Cardiac septum (tissue), 1 donor: Measurements from ENCODE around the gene VIL1. TPM values are rescaled to one million over a fixed set of nuclear protein-coding genes. Genes with fewer than 3 reads are reported as not detected.

Experiments
- DNase-seq: peaks from one replicate; pipeline ENCODE4 v3.0.0-alpha.2; 2020; ENCODE audit warnings: low spot score
- intact Hi-C: fragments of 100-400 bp; cut with DNase I; formaldehyde crosslinking; loops from one replicate; pipeline ENCODE4 v1.14.0; 2022
- total RNA-seq: library from RNA; stranded (reverse); fragmentation: NEBNext Ultra II Directional; extraction: Animal tissue kit (Norgen Biotek cat#: 25700); gene quantifications from one replicate; pipeline ENCODE4 v1.2.1, GENCODE V29; 2021
- donor health status: DM: no; HTN: no; CAD: no.

The VIL1 gene
- total RNA-seq, 1 donor from 2014 or later = not detected

DNA sequence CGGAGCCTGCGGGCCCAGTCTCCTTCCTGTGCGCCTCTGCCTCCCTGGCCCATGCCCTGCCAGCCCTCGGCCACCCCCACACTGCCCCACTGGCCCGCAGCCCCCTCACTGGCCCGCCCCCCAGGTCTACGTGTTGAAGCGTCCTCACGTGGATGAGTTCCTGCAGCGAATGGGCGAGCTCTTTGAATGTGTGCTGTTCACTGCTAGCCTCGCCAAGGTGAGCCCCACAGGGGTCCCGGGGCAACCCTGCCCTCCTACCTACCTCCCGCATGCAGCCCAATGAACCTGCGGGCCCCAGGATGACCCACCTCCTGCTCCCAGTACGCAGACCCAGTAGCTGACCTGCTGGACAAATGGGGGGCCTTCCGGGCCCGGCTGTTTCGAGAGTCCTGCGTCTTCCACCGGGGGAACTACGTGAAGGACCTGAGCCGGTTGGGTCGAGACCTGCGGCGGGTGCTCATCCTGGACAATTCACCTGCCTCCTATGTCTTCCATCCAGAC is 16.0 kb upstream of the VIL1 start:
- no peak for DNase-seq
- intact Hi-C loops = loop anchor here (10.0 kb wide), 1 partner anchor 252 kb away; the partner anchor contains the start of genes BCS1L and ZNF142

- intact Hi-C loops = loop anchor here (10.0 kb wide), 1 partner anchor 251 kb away; the partner anchor contains the start of genes BCS1L and ZNF142
- DNase-seq = no peak
These were observed 15.1 kb upstream of the VIL1 start for GRCh38 chr2:218403810-218404209.

DNA sequence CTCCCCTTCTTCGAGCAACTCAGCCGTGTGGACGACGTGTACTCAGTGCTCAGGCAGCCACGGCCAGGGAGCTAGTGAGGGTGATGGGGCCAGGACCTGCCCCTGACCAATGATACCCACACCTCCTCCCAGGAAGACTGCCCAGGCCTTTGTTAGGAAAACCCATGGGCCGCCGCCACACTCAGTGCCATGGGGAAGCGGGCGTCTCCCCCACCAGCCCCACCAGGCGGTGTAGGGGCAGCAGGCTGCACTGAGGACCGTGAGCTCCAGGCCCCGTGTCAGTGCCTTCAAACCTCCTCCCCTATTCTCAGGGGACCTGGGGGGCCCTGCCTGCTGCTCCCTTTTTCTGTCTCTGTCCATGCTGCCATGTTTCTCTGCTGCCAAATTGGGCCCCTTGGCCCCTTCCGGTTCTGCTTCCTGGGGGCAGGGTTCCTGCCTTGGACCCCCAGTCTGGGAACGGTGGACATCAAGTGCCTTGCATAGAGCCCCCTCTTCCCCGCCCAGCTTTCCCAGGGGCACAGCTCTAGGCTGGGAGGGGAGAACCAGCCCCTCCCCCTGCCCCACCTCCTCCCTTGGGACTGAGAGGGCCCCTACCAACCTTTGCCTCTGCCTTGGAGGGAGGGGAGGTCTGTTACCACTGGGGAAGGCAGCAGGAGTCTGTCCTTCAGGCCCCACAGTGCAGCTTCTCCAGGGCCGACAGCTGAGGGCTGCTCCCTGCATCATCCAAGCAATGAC is 14.4 kb upstream of the VIL1 start:
- DNase-seq = no peak
- intact Hi-C loops = loop anchor here (10.0 kb wide), 1 partner anchor 250 kb away; the partner anchor contains the start of genes BCS1L and ZNF142

- DNase-seq = no peak
- intact Hi-C loops = loop anchor here (10.0 kb wide), 1 partner anchor 250 kb away; the partner anchor contains the start of genes BCS1L and ZNF142
These were observed 13.7 kb upstream of the VIL1 start for GRCh38 chr2:218405086-218405745.

- intact Hi-C loops = loop anchor here (1.0 to 10.0 kb wide), 3 partner anchors 9 to 249 kb away; partner anchors contain the start of genes BCS1L and ZNF142
- DNase-seq = no peak
These were observed 13.1 kb upstream of the VIL1 start for GRCh38 chr2:218405746-218406208.

DNA sequence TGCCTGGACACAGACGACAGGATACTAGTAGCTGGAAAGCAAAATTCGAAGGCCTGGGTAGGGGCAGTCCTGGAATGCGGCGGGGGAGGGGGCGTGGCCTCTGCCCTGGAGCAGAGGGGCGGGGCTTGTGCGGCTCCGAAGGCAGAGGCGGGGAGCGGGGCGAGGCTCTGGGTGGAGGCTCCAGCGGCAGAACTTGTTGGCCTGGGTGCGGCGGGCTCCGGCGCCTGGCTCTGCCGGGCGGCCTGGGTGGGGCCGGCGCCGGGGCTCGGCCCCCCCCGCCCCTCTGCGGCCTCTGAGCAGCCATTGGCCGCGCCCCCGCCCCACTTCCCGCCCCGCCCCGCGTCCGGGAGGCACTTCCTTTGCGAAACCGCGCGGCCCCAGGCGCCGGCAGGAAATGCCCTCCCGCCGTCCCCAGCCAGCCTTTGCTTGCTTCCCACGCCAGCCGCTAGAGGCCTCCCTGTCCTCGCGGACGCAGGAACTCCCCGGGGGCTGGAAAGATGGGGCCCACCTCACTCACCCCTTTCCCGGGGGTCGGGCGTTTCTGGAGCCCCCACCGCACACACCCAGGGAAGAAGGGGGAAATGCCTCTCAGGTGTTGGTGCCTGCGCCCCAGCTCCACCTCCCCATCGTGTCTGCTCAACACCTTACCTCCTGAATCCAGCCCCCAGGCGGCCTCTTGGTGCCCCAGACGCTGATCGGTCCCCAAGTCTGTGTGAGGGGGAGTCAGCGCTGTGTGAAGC is 12.5 kb upstream of the VIL1 start:
- intact Hi-C loops = loop anchor here (1.0 to 10.0 kb wide), 3 partner anchors 10 to 248 kb away; partner anchors contain the start of genes BCS1L and ZNF142
- DNase-seq = peak; percentile 99

DNA sequence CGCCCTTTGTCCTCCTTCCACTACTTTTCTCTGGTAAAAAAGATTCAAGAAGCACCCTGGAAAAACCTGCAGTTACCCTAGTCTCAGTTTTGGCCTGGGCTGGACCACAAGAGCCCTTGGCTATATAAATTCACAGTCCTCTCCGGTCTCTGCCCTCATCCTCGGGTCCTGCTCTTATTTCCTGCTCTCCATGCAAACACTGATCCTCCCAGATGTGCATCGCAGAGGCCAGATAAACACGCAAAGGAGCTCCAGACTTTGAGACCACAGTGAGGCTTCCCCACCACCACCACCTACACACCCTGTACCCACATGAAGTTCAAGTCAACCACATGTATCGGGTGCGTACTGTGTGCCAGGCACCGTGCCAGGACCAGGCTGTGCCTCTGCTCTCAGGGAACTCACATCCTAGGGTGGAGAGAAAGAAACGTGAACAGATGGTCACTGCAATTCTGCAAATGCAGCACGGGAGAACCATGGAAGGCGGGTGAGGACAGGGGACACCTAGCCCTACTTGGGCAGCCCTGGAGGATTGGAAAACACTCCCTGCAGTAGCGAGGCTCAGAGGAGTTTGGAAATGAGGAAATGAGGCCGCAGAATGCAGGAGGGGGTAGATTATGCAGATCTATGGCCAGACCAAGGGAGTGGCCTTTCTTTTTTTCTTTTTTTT is 11.8 kb upstream of the VIL1 start:
- intact Hi-C loops = loop anchor here (1.0 to 10.0 kb wide), 3 partner anchors 11 to 248 kb away; partner anchors contain the start of genes BCS1L and ZNF142
- DNase-seq = no peak

DNA sequence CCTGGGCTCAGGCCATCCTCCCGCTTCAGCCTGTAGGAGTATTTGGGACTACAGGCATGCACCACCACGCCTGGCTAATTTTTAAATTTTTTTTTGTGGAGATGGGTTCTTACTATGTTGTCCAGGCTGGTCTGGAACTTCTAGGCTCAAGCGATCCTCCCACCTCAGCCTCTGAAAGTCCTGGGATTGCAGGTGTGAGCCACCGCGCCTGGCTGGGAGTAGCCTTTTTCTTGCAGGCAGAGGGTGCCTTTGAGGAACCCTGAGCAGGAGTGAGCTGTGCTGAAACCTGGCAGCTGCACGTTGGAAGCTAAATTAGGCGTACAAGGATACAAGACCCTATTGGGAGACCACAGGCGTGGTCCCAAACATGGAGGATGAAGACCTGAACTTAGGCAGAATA is 11.2 kb upstream of the VIL1 start:
- no peak for DNase-seq

GRCh38 chr2:218418321-218418716 is 604 bp upstream of the VIL1 start:
- intact Hi-C loops = no loop called here
- no peak for DNase-seq

More for the DNA sequence above, 11.2 kb upstream of the VIL1 start:
- intact Hi-C loops = loop anchor here (2.0 to 10.0 kb wide), 2 partner anchors 59 to 247 kb away; partner anchors contain the start of genes BCS1L and ZNF142

DNA sequence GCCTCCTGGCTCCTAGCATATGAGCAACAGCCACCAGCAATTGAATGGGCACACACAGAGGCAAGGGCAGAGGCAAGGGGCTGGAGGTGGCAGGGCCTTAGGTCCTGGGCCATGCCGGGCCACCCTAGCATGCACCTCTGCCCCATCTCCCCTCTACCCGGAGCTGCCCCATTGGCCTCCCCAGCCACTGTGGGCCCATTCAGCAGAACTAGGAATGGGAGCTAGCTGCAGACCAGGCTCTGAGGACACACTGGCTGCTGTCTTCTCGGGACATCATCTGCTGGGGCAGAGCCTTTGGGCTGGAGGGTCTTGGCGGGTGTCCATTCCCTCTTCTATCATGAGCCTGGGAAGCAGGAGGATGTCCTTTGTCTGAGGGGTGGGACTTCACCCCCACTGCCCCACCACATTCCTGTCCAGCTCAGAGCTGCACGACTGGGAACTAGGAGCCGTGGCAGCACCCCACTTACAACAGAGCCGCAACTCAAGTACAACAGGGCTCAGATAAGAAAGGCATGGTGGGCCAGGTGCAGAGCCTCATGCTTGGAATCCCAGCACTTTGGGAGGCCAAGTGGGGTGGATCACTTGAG is 800 bp downstream of the VIL1 start:
- no peak for DNase-seq
- intact Hi-C loops = no loop called here

GRCh38 chr2:218421027-218421426 is 2.1 kb downstream of the VIL1 start:
- DNase-seq = no peak
- intact Hi-C loops = no loop called here

DNA sequence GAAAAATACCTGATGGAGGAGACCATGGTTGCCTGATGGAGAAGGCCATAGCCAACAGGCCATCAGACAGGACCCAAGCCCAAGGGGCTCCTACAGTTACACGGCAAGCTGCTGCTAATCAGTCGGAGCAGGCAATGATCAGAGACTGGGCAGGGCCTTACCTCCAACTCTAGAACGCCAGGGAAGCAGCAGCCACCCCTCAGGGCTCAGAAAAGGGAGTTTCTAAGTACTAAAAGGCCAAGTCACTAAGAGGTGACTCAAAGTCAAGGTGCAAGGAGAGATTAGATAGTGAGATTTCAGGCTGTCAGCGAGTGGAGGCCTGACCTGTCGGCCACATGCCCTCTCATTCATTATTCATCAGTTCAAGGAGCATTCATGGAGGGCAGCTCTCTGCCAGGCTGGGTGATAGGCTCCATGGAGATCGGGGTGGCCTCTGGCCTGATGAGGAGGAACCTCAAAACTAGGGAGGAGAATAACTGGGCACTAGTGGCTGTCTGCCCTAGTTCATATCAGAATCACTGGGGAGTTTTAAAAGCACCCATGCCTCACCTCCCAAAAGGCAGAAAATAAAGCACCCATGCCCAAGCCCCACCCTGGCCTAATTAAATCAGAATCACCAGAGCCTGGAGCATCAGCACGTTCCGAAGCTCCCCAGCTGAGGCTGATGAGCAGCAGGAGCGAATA is 3.6 kb downstream of the VIL1 start:
- DNase-seq = no peak
- intact Hi-C loops = no loop called here

- no peak for DNase-seq
- intact Hi-C loops = no loop called here
These were observed 4.7 kb downstream of the VIL1 start for GRCh38 chr2:218423584-218423983.

GRCh38 chr2:218425531-218425930 is 6.6 kb downstream of the VIL1 start:
- no peak for DNase-seq
- intact Hi-C loops = no loop called here

DNA sequence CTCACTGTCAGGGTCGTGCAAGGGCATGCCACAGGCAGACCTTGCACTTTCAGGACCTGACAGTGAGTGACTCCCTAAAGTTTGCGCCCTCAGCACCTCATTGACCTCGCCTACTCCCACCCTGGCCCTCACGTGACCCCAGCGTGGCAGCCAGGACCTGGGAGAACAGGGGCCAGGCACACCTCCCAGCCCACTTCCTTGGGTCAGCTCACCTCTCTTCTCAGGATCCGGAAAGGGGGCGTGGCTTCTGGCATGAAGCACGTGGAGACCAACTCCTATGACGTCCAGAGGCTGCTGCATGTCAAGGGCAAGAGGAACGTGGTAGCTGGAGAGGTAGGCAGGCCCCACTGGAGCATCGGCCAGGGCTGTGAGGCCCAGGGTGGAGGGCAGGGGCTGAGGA is 8.8 kb downstream of the VIL1 start:
- DNase-seq = no peak
- intact Hi-C loops = no loop called here

DNA sequence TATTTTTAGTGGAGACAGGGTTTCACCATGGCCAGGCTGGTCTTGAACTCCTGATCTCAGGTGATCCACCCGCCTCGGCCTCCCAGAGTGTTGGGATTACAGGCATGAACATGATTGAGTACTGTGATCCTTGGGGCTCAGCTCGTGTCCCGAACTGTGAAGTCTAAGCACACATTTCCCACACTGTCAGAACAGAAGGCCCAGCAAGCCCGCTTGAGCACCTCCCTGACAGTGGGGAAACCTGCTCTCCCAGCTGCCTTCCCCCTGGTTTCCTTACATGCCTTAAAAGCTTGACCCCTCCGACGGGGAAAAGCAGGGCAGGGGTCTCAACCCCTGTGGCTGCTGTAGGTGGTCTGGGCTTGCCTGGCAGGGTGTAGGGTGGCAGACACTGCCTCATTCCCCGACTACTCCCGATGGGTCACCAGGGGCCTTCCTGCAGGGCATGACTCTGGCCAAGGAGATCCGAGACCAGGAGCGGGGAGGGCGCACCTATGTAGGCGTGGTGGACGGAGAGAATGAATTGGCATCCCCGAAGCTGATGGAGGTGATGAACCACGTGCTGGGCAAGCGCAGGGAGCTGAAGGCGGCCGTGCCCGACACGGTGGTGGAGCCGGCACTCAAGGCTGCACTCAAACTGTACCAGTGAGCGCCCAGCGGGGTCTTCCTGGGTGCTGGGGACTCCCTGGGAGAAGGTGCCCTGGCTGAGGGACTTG is 10.1 kb downstream of the VIL1 start:
- no peak for DNase-seq

DNA sequence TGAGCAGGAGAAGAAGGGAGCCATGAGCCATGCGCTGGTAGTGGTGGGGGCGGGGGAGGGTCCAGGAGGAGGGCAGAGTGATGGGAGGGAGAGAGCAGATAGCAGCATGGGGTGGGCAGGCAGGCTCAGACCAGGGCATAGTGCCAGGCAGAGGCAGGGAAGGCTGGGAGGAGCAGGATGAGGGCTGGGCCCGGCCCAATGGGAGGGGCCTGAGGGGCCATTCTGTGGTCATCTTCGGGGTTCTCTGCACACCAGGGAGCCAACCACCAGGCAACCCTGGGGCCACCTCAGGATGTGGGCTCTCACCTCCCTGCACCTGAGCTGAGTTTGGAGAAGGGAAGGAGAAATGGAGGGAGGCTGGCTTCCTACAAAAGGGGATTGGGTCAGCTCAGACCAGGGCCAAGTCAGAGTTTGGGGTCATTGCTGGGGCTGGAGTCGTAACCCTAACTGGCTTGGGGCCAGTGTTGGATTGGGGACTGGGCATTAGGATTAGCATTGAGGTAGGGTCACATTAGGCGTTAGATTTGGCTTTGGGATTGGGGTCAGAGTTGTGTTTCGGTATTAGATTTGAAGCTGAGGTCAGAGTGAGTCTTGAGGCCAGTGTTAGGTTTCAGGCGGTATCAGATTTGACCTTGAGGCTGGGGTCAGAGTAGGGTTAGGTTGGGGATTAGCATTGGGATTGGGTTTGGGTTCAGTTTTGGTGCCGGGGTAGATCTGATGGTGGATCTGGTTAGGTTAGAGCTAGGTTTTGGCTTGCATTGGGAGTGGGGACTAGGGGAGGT is 11.2 kb downstream of the VIL1 start:
- DNase-seq = peak; percentile 2
- intact Hi-C loops = no loop called here

More for the DNA sequence above, 10.1 kb downstream of the VIL1 start:
- intact Hi-C loops = no loop called here
